Psoas muscle (tissue), 8 donors: ENCODE data around the gene CERS1. TPM values are rescaled to one million over a fixed set of nuclear protein-coding genes. Genes with fewer than 3 reads are reported as not detected.

Experiments
- ATAC-seq, 4 donors: fragments of 200-7000 bp; cut with Tn5 transposase; one replicate each; pipeline ENCODE4 v1.9.1; 2020; ENCODE audit warnings: moderate library complexity in 3 of 4, mild to moderate bottlenecking in 2 of 4
- DNase-seq, 2 donors: peaks; one replicate each; pipeline ENCODE4 v3.0.0-alpha.2; 2020
- H3K27ac ChIP-seq: fragments of 200-600 bp; one replicate; pipeline ENCODE4 v1.8.0; 2022
- H3K27me3 ChIP-seq, 3 donors: fragments of 200-600 bp in 1 of 3; one replicate each; pipeline versions ENCODE4 v1.6.1 to v1.8.0; 2013 to 2022; ENCODE audit warnings: low read length in 2 of 3, mild to moderate bottlenecking in 2 of 3, moderate library complexity in 1 of 3; ENCODE audit not compliant: insufficient read depth in 3 of 3
- H3K36me3 ChIP-seq, 2 donors: fragments of 200-600 bp in 1 of 2; one replicate each; pipeline versions ENCODE4 v1.6.1 to v1.8.0; 2013 to 2022; ENCODE audit warnings: low read depth in 1 of 2, mild to moderate bottlenecking in 1 of 2, moderate library complexity in 1 of 2; ENCODE audit not compliant: insufficient read depth in 1 of 2
- H3K4me1 ChIP-seq: fragments of 200-600 bp; one replicate; pipeline ENCODE4 v1.8.0; 2022
- H3K4me3 ChIP-seq: fragments of 200-600 bp; one replicate; pipeline ENCODE4 v1.8.0; 2022; ENCODE audit warnings: mild to moderate bottlenecking
- H3K9me3 ChIP-seq: fragments of 200-600 bp; one replicate; pipeline ENCODE4 v1.8.0; 2022
- CTCF ChIP-seq: fragments of 200-600 bp; IDR thresholded peaks from one replicate; pipeline ENCODE4 v1.8.0; 2022; ENCODE audit warnings: antibody characterized with exemption
- WGBS, 3 donors: extraction: QIAGEN DNeasy Blood & Tissue Kit; methylation state at CpG; one replicate each; pipeline versions ENCODE4 v1.1.6 to v1.1.7; 2013; 5-methylcytosine and 5-hydroxymethylcytosine counted together
- intact Hi-C, 2 donors: fragments of 100-400 bp; cut with DNase I; formaldehyde crosslinking; loops; one replicate each; pipeline versions ENCODE4 v1.11.0 to v1.14.2; 2022
- polyA plus RNA-seq, 3 donors: library from polyadenylated mRNA; stranded (reverse); fragments of 200-250 nt; gene quantifications; one replicate each; pipeline ENCODE4 v1.2.3, GENCODE V29; 2013
- total RNA-seq, 4 donors: library from RNA; stranded (reverse); fragmentation: NEBNext Ultra II Directional in 2 of 4; extraction: Animal tissue kit (Norgen Biotek cat#: 25700) in 2 of 4; gene quantifications; one replicate each; pipeline versions ENCODE4 v1.2.1 to v1.2.4, GENCODE V29; 2021 to 2023
- donor health status: healthy with polysubstance abuse.
- donor health status: DM: no; HTN: no; CAD: no; lungs with moderate emphysema.
- donor health status: Bipolar disorder and iron deficiency.
- donor health status: healthy.
- donor health status: DM: yes; HTN: yes; CAD: no.
- donor health status: DM: no; HTN: no; CAD: no.
- donor health status: DM: no; HTN: no; CAD: no.
- donor health status: DM: yes; HTN: yes; CAD: no.

The CERS1 gene
- total and polyA plus RNA-seq, 7 donors: 2.1 to 6.4 (median 4.5) TPM

- ATAC-seq: no peak
- H3K4me1 ChIP-seq: no peaks in the 10 kb centered on the region
- intact Hi-C loops: no loop called here
- no peak overlapping the region for H3K4me3 ChIP-seq
- H3K9me3 ChIP-seq: no peaks in the 10 kb centered on the region
- H3K36me3 ChIP-seq: peaks cover 0 to 51% of the 10 kb centered on the region in 2 donors
- no peak for DNase-seq
- H3K27ac ChIP-seq: no peak overlapping the region
- 79 to 91% (median 81%) methylated on average over 16 to 17 of the region's 17 CpGs for WGBS, 3 donors
- no peaks in the 10 kb centered on the region for H3K27me3 ChIP-seq
- no peak for TF ChIP-seq CTCF
These were observed 4.9 kb upstream of the CERS1 start for GRCh38 chr19:18900700-18901481.

DNA sequence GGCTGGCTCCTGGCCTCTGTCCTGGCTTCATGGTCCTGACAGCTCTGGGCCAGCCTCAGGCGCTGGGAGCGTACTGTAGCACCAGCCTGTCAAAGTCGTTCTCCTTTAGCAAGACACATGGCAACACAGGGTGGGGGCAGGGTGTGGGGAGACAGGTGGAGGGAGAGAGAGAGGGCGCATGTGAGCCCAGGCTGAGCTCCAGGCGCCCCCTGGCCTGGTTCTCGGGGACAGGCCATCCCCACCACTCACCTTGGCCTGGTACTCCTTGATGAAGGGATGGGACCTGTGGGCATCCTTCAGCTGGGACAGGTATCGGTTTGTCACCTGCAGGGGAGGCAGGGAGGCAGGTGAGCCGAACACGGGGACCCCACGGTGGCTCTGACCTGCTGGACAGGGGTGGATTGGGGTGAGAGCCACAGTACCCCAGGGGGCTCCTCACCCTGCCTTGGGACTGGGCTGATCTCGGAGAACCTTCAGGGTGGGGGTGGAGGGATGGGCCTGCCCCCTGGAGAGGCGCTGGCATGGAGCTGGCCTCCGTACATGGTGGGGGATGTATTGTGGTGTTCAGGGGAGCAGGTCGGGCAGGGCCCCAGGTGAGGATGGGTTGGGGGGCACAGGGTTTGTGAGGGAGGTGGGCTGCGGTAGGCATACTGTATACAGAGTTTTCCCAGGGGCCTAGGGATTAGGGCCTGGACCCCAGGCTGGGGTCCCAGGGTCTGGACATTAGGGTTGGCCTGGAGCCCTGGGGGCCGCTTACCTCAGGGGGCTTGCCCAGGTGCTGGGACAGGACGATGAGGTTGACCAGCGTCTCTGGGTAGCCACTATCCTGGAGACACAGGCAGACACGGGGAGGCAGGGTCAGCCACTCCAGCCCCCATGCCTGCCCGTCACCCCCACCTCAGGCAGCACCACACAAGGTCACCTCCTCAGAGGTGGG, 3.9 kb upstream of the CERS1 start:
- Histone ChIP-seq H3K9me3 (no peaks in the 10 kb centered on the region), H3K27ac (no peak overlapping the region), H3K27me3 (no peaks in the 10 kb centered on the region), H3K4me1 (peaks cover 2% of the 10 kb centered on the region), H3K4me3 (no peak overlapping the region), H3K36me3 (peaks cover 0 to 41% of the 10 kb centered on the region in 2 donors)
- TF ChIP-seq CTCF: no peak
- intact Hi-C loops: no loop called here
- DNase-seq: no peak
- ATAC-seq: no peak
- WGBS, 3 donors: 86 to 88% (median 87%) methylated on average over 20 of the region's 20 CpGs

GRCh38 chr19:18898607-18899408, 2.9 kb upstream of the CERS1 start:
- Histone ChIP-seq H3K27me3 (no peaks in the 10 kb centered on the region), H3K27ac (no peak overlapping the region), H3K36me3 (peaks cover 0 to 32% of the 10 kb centered on the region in 2 donors), H3K9me3 (no peaks in the 10 kb centered on the region), H3K4me1 (peaks cover 13% of the 10 kb centered on the region), H3K4me3 (no peak overlapping the region)
- DNase-seq: no peak
- intact Hi-C loops: no loop called here
- ATAC-seq: no peak
- no peak for TF ChIP-seq CTCF
- 69 to 75% (median 70%) methylated on average over 18 of the region's 18 CpGs for WGBS, 3 donors

DNA sequence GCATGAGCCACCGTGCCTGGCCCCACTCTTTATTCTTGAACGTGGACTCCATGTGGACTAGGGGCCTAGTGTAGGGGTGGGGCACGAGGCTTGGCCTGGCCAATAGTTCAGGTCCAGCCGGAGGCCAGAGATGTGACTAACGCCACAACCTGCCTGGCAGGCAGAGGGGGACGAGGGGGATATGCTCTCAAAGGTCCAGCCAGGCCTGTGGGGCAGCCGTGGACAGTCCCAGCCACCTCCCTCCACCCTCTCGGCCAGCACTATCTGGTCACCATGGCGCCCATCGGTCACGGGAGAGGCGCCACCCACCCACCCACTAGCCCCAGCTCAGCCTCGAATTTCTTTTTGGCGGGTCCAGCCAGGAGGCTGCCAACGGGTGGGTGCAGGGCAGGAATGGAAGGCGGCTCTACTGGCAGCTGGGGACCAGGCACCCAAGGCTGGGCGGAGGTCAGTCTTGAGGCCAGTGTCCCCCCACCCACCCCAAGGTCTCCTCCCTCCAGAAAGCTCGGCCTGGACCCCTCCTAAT, 2.2 kb upstream of the CERS1 start:
- peak overlapping the region; percentile 16 for H3K27ac ChIP-seq
- DNase-seq (no peak), ATAC-seq (peak in 1 of 4 donors; percentile 5)

More for the DNA sequence above, 2.2 kb upstream of the CERS1 start:
- Histone ChIP-seq H3K4me1 (peaks cover 14% of the 10 kb centered on the region), H3K9me3 (no peaks in the 10 kb centered on the region), H3K27me3 (no peaks in the 10 kb centered on the region), H3K4me3 (no peak overlapping the region), H3K36me3 (peaks cover 0 to 30% of the 10 kb centered on the region in 2 donors)
- intact Hi-C loops: no loop called here
- 35 to 49% (median 37%) methylated on average over 15 to 18 of the region's 18 CpGs for WGBS, 3 donors
- TF ChIP-seq CTCF: no peak
